Prostate gland (tissue), 2 donors: Measurements from ENCODE around the gene NAT10. TPM values are rescaled to one million over a fixed set of nuclear protein-coding genes. Genes with fewer than 3 reads are reported as not detected.

ENCODE experiments used
- DNase-seq: peaks from one replicate; pipeline ENCODE4 v3.0.0-alpha.2; 2019; ENCODE audit warnings: low spot score
- H3K27ac ChIP-seq, 2 donors: fragments of 200-600 bp; sonication (generic); 2 replicates each; pipeline ENCODE4 v1.5.1; 2017 to 2019
- H3K27me3 ChIP-seq: fragments of 200-600 bp; sonication (generic); replicated peaks from 2 replicates; pipeline ENCODE4 v1.5.1; 2019; ENCODE audit not compliant: insufficient read depth
- H3K36me3 ChIP-seq, 2 donors: fragments of 200-600 bp; sonication (generic); 1 replicate in 1 of 2; 2 replicates in 1 of 2; pipeline versions ENCODE4 v1.5.1 to v1.8.1; 2017 to 2019
- H3K4me1 ChIP-seq: fragments of 200-600 bp; sonication (generic); replicated peaks from 2 replicates; pipeline ENCODE4 v1.5.1; 2019
- H3K4me3 ChIP-seq, 2 donors: fragments of 200-600 bp; sonication (generic); 2 replicates each; pipeline ENCODE4 v1.5.1; 2017 to 2019
- H3K9me3 ChIP-seq: fragments of 200-600 bp; sonication (generic); 2 replicates; pipeline ENCODE4 v1.5.1; 2017
- CTCF ChIP-seq, 4 experiments: fragments of 200-600 bp in 2 of 4; fragments of 450-650 bp in 2 of 4; sonication (generic) in 2 of 4; IDR thresholded peaks; 1 replicate in 3 of 4; 2 replicates in 1 of 4; pipeline ENCODE4 v1.5.1; 2016 to 2019; ENCODE audit warnings: antibody characterized with exemption in 4 of 4, mild to moderate bottlenecking in 2 of 4, moderate library complexity in 2 of 4
- POLR2A ChIP-seq: fragments of 450-650 bp; IDR thresholded peaks from one replicate; pipeline ENCODE4 v1.6.1; 2016; ENCODE audit warnings: antibody characterized with exemption, mild to moderate bottlenecking
- POLR2AphosphoS5 ChIP-seq: sonication (generic); formaldehyde crosslinking; IDR thresholded peaks from one replicate; pipeline ENCODE4 v1.6.1; 2017; ENCODE audit warnings: antibody characterized with exemption
- WGBS: methylation state at CpG from one replicate; pipeline ENCODE4 v1.1.5; 2018; 5-methylcytosine and 5-hydroxymethylcytosine counted together
- intact Hi-C: fragments of 100-400 bp; cut with DNase I; formaldehyde crosslinking; loops from one replicate; pipeline ENCODE4 v1.14.2; 2022
- total RNA-seq, 2 donors: library from RNA; depleted of rRNA; stranded (reverse); fragments of >200 nt; gene quantifications; one replicate each; pipeline ENCODE4 v1.1.0, GENCODE V29; 2016

The NAT10 gene
- total RNA-seq, 2 donors from 2014 or later: 21.9 to 34.7 TPM

- Histone ChIP-seq H3K4me1 (peaks cover 9% of the 10 kb centered on the region), H3K4me3 (no peak overlapping the region), H3K36me3 (peaks cover 11 to 17% of the 10 kb centered on the region in 2 donors), H3K27ac (no peak overlapping the region), H3K27me3 (no peaks in the 10 kb centered on the region), H3K9me3 (no peaks in the 10 kb centered on the region)
- DNase-seq: no peak
- 78% methylated on average over 5 of the region's 5 CpGs for WGBS
- TF ChIP-seq POLR2AphosphoS5 (no peak), POLR2A (no peak), CTCF (IDR thresholded peaks at IDR 0.05) (no peak)
- intact Hi-C loops: no loop called here
Observed at GRCh38 chr11:34146866-34147265, 41.4 kb downstream of the NAT10 start.

GRCh38 chr11:34147581-34147980 is 42.2 kb downstream of the NAT10 start:
- no peak for DNase-seq
- WGBS: 80% methylated on average over 8 of the region's 8 CpGs
- Histone ChIP-seq H3K27ac (no peak overlapping the region), H3K9me3 (no peaks in the 10 kb centered on the region), H3K27me3 (no peaks in the 10 kb centered on the region), H3K36me3 (peaks cover 10 to 11% of the 10 kb centered on the region in 2 donors), H3K4me1 (peaks cover 9% of the 10 kb centered on the region), H3K4me3 (no peak overlapping the region)
- intact Hi-C loops: no loop called here
- TF ChIP-seq POLR2AphosphoS5 (no peak), CTCF (IDR thresholded peaks at IDR 0.05) (no peak), POLR2A (no peak)

GRCh38 chr11:34148504-34149165 is 43.2 kb downstream of the NAT10 start:
- Histone ChIP-seq H3K4me1 (peaks cover 9% of the 10 kb centered on the region), H3K9me3 (no peaks in the 10 kb centered on the region), H3K36me3 (peaks cover 9 to 11% of the 10 kb centered on the region in 2 donors), H3K27me3 (no peaks in the 10 kb centered on the region), H3K27ac (no peak overlapping the region), H3K4me3 (no peak overlapping the region)
- no peak for DNase-seq
- WGBS: 70% methylated on average over 16 of the region's 16 CpGs
- TF ChIP-seq POLR2A: no peak
- TF ChIP-seq POLR2AphosphoS5: no peak
- TF ChIP-seq CTCF (IDR thresholded peaks at IDR 0.05): no peak
- intact Hi-C loops: no loop called here

GRCh38 chr11:34149274-34149673 is 43.8 kb downstream of the NAT10 start:
- Histone ChIP-seq H3K27ac (no peak overlapping the region), H3K4me3 (no peak overlapping the region), H3K4me1 (peaks cover 9% of the 10 kb centered on the region), H3K9me3 (no peaks in the 10 kb centered on the region), H3K36me3 (peaks cover 9 to 11% of the 10 kb centered on the region in 2 donors), H3K27me3 (no peaks in the 10 kb centered on the region)
- DNase-seq: no peak
- TF ChIP-seq POLR2A (no peak), POLR2AphosphoS5 (no peak), CTCF (IDR thresholded peaks at IDR 0.05) (no peak)
- 78% methylated on average over 7 of the region's 7 CpGs for WGBS
- intact Hi-C loops: no loop called here

- no peak overlapping the region for H3K27ac ChIP-seq
- intact Hi-C loops: no loop called here
- no peak for TF ChIP-seq POLR2AphosphoS5
- TF ChIP-seq POLR2A: no peak
- peak in 3 of 4 experiments; percentile 35 to 44 (median 36) for TF ChIP-seq CTCF (IDR thresholded peaks at IDR 0.05)
- H3K27me3 ChIP-seq: no peaks in the 10 kb centered on the region
- peaks cover 12% of the 10 kb centered on the region for H3K4me1 ChIP-seq
- no peak for DNase-seq
- 77% methylated on average over 13 of the region's 13 CpGs for WGBS
- peaks cover 5 to 11% of the 10 kb centered on the region in 2 donors for H3K36me3 ChIP-seq
- H3K9me3 ChIP-seq: no peaks in the 10 kb centered on the region
- no peak overlapping the region for H3K4me3 ChIP-seq
Observed at GRCh38 chr11:34149786-34150185, 44.4 kb downstream of the NAT10 start.
